Astrocyte (in vitro differentiated cells and primary cell): ENCODE measurements around the gene TMEM94. TPM values are rescaled to one million over a fixed set of nuclear protein-coding genes. Genes with fewer than 3 reads are reported as not detected.

Experiments used
- DNase-seq: peaks from one replicate; pipeline ENCODE4 v3.0.0-alpha.2; 2010; ENCODE audit warnings: low read depth
- FAIRE-seq: peaks from 2 replicates; lab custom pipeline; 2011; peaks lifted over from hg19 to GRCh38; lab: Jason Lieb, UNC
- H2AFZ ChIP-seq: 2 replicates; pipeline ENCODE4 v1.6.0; 2012; ENCODE audit warnings: low read depth, low read length, inconsistent platforms
- H3K27ac ChIP-seq: 2 replicates; pipeline ENCODE4 v1.5.1; 2011; ENCODE audit warnings: low read depth, low read length, inconsistent platforms
- H3K27me3 ChIP-seq: 2 replicates; pipeline ENCODE4 v1.6.0; 2011; ENCODE audit warnings: low read length, inconsistent platforms; ENCODE audit not compliant: insufficient read depth
- H3K36me3 ChIP-seq: 2 replicates; pipeline ENCODE4 v1.5.1; 2011; ENCODE audit warnings: low read length, inconsistent platforms; ENCODE audit not compliant: insufficient read depth
- H3K4me1 ChIP-seq: 2 replicates; pipeline ENCODE4 v1.5.1; 2011; ENCODE audit warnings: low read length, inconsistent platforms; ENCODE audit not compliant: insufficient read depth
- H3K4me2 ChIP-seq: 2 replicates; pipeline ENCODE4 v1.6.0; 2012; ENCODE audit warnings: low read length, inconsistent platforms
- H3K4me3 ChIP-seq: 2 replicates; pipeline ENCODE4 v1.5.1; 2011; ENCODE audit warnings: low read depth, mild to moderate bottlenecking, low read length, inconsistent platforms; ENCODE audit not compliant: insufficient read depth
- H3K79me2 ChIP-seq: 2 replicates; pipeline ENCODE4 v1.6.0; 2012; ENCODE audit warnings: mild to moderate bottlenecking, low read length, inconsistent platforms; ENCODE audit not compliant: insufficient read depth
- H3K9ac ChIP-seq: 2 replicates; pipeline ENCODE4 v1.6.0; 2012; ENCODE audit warnings: mild to moderate bottlenecking, low read length, inconsistent platforms
- H3K9me3 ChIP-seq: 2 replicates; pipeline ENCODE4 v1.5.1; 2012; ENCODE audit warnings: low read depth, mild to moderate bottlenecking, low read length, inconsistent platforms; ENCODE audit not compliant: insufficient read depth
- H4K20me1 ChIP-seq: 2 replicates; pipeline ENCODE4 v1.6.0; 2012; ENCODE audit warnings: low read length, inconsistent platforms; ENCODE audit not compliant: insufficient read depth
- H3K27ac Mint-ChIP-seq: one replicate; pipeline ENCODE4 v1.8.0; 2021; ENCODE audit warnings: mild to moderate bottlenecking, mixed read lengths; ENCODE audit not compliant: unreplicated experiment
- H3K27me3 Mint-ChIP-seq: one replicate; pipeline ENCODE4 v1.8.0; 2021; ENCODE audit warnings: low read depth, mixed read lengths; ENCODE audit not compliant: unreplicated experiment
- H3K36me3 Mint-ChIP-seq: one replicate; pipeline ENCODE4 v1.8.0; 2021; ENCODE audit warnings: low read depth, mixed read lengths; ENCODE audit not compliant: unreplicated experiment
- H3K4me1 Mint-ChIP-seq: one replicate; pipeline ENCODE4 v1.8.0; 2021; ENCODE audit warnings: low read depth, mixed read lengths; ENCODE audit not compliant: unreplicated experiment
- H3K4me3 Mint-ChIP-seq: one replicate; pipeline ENCODE4 v1.8.0; 2021; ENCODE audit warnings: mild to moderate bottlenecking, moderate library complexity, mixed read lengths; ENCODE audit not compliant: unreplicated experiment
- H3K9me3 Mint-ChIP-seq: one replicate; pipeline ENCODE4 v1.8.0; 2021; ENCODE audit warnings: mild to moderate bottlenecking, mixed read lengths; ENCODE audit not compliant: unreplicated experiment
- EZH2 ChIP-seq: IDR thresholded peaks from 2 replicates; pipeline ENCODE4 v1.6.1; 2012; ENCODE audit warnings: mild to moderate bottlenecking, low read length, inconsistent platforms; ENCODE audit not compliant: insufficient read depth
- total RNA-seq: library from RNA; stranded (reverse); gene quantifications from 2 replicates; pipeline ENCODE4 v1.2.1, GENCODE V29; 2021
- TF ChIP-seq, protein P1 (sequence below): IDR thresholded peaks from 2 replicates; pipeline ENCODE4 v1.5.1; 2011; ENCODE audit warnings: low read depth, mild to moderate bottlenecking, inconsistent platforms, low read length, moderate library complexity; ENCODE audit not compliant: insufficient read depth

Gene TMEM94
- total RNA-seq, 1 donor from 2014 or later, result 52.4 TPM

DNA sequence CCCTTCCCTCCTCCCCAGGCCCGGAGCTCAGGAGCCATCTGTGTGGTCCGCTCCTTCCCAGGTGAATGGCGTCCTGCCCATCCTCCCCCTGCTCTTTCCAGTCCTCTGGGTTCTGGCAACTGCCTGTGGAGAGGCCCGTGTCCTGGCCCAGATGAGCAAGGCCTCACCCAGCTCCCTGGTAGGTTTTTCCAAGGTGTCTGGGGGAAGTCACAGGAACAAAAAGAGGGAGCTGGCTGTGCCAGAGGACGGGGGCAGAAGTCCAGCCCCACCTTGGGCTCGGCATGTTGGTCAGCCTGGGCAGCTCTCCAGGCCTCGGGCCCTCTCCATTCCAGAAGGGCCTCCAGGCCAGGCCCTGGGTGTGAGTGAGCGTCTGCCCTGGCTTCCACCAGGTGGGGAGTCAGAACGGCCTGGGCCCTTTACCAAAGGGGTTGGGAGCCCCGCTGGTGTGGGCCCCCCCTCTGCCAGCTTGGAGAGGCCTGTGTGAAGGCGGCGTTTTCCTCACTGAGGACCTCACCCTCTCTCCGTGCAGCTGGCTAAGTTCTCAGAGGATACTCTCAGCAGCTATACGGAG, 33.8 kb downstream of the TMEM94 start:
- Histone ChIP-seq H3K4me2 (no peak overlapping the region), H2AFZ (no peak overlapping the region), H3K4me1 (peaks cover 9% of the 10 kb centered on the region), H3K4me3 (no peak overlapping the region), H3K9me3 (no peaks in the 10 kb centered on the region), H3K27ac (no peak overlapping the region), H3K79me2 (no peaks in the 10 kb centered on the region), H3K9ac (no peak overlapping the region), H4K20me1 (peaks cover 16% of the 10 kb centered on the region), H3K27me3 (no peaks in the 10 kb centered on the region), H3K36me3 (no peaks in the 10 kb centered on the region)
- Mint-ChIP-seq H3K36me3 (peaks cover 18% of the 10 kb centered on the region), H3K27ac (no peak overlapping the region), H3K4me1 (peaks cover 8% of the 10 kb centered on the region), H3K9me3 (peaks cover 2% of the 10 kb centered on the region), H3K4me3 (no peak overlapping the region), H3K27me3 (no peaks in the 10 kb centered on the region)
- no peak for DNase-seq
- TF ChIP-seq EZH2, result no peak
- TF ChIP-seq, protein P1, sequence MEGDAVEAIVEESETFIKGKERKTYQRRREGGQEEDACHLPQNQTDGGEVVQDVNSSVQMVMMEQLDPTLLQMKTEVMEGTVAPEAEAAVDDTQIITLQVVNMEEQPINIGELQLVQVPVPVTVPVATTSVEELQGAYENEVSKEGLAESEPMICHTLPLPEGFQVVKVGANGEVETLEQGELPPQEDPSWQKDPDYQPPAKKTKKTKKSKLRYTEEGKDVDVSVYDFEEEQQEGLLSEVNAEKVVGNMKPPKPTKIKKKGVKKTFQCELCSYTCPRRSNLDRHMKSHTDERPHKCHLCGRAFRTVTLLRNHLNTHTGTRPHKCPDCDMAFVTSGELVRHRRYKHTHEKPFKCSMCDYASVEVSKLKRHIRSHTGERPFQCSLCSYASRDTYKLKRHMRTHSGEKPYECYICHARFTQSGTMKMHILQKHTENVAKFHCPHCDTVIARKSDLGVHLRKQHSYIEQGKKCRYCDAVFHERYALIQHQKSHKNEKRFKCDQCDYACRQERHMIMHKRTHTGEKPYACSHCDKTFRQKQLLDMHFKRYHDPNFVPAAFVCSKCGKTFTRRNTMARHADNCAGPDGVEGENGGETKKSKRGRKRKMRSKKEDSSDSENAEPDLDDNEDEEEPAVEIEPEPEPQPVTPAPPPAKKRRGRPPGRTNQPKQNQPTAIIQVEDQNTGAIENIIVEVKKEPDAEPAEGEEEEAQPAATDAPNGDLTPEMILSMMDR, result no peak
- FAIRE-seq, result no peak

DNA sequence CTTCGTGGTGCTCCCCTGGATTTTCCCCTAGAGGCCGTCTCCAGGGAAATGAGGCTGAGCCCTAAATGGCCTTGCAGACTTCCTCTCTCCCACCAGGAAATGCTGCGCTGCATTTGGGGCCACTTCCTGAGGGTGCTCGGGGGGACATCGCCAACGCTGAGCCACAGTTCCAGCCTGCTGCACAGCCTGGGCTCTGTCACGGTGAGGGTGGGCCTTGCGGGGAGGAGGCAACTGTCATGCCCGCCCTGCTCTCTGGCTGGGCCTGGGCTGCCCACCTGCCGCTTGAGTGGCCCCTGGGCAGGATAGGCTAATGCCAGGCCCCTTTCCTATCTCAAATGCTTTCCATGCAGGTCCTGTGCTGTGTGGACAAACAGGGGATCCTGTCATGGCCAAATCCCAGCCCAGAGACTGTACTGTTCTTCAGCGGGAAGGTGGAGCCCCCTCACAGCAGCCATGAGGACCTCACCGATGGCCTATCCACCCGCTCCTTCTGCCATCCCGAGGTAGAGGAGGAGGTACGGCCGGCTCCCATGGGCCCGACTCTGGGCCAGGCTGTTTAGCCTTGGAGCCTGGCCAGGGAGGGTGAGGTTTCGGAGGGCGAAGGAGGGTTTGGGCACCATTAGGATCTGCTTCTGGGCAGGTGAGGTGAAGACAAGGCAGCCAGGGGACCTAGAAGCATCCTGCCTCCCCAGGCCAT, 34.7 kb downstream of the TMEM94 start:
- Histone ChIP-seq H2AFZ (no peak overlapping the region), H3K27ac (no peak overlapping the region), H3K4me2 (no peak overlapping the region), H3K79me2 (no peaks in the 10 kb centered on the region), H3K4me1 (peaks cover 9% of the 10 kb centered on the region), H3K4me3 (no peak overlapping the region), H3K9me3 (no peaks in the 10 kb centered on the region), H3K36me3 (no peaks in the 10 kb centered on the region), H3K9ac (no peak overlapping the region), H3K27me3 (no peaks in the 10 kb centered on the region), H4K20me1 (peaks cover 12% of the 10 kb centered on the region)
- peaks cover 2% of the 10 kb centered on the region for H3K9me3 Mint-ChIP-seq
- FAIRE-seq, result no peak
- no peaks in the 10 kb centered on the region for H3K27me3 Mint-ChIP-seq
- TF ChIP-seq EZH2, result no peak
- TF ChIP-seq, protein P1, result no peak
- H3K4me3 Mint-ChIP-seq, result no peak overlapping the region
- H3K4me1 Mint-ChIP-seq, result peaks cover 8% of the 10 kb centered on the region
- no peak for DNase-seq
- H3K36me3 Mint-ChIP-seq, result peaks cover 18% of the 10 kb centered on the region
- no peak overlapping the region for H3K27ac Mint-ChIP-seq

DNA sequence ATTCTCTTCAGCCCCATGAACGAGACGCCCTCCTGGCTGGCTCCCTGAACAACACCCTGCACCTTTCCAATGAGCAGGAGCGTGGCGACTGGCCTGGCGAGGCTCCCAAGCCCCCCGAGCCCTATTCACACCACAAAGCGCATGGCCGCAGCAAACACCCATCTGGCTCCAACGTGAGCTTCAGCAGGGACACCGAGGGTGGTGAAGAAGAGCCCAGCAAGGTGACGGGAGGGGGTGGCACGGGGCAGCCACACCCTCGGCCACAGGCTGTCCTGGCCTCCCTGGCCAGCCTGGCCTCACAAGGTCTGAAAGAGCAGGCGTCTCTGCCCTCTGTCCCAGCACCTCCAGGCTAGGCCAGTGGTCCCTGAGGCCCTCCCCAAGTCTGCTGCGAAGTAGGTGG, 35.2 kb downstream of the TMEM94 start:
- Histone ChIP-seq H3K4me1 (peaks cover 9% of the 10 kb centered on the region), H3K4me3 (no peak overlapping the region), H3K9me3 (no peaks in the 10 kb centered on the region), H2AFZ (no peak overlapping the region), H3K27me3 (no peaks in the 10 kb centered on the region), H3K36me3 (no peaks in the 10 kb centered on the region), H4K20me1 (peaks cover 12% of the 10 kb centered on the region), H3K9ac (no peak overlapping the region), H3K4me2 (no peak overlapping the region), H3K27ac (no peak overlapping the region), H3K79me2 (no peaks in the 10 kb centered on the region)
- no peak for TF ChIP-seq EZH2
- TF ChIP-seq, protein P1, result no peak
- Mint-ChIP-seq H3K27ac (no peak overlapping the region), H3K4me3 (no peak overlapping the region), H3K27me3 (no peaks in the 10 kb centered on the region), H3K9me3 (peaks cover 2% of the 10 kb centered on the region), H3K36me3 (peaks cover 16% of the 10 kb centered on the region), H3K4me1 (peaks cover 8% of the 10 kb centered on the region)
- FAIRE-seq (no peak), DNase-seq (no peak)
